Body of pancreas (tissue), 4 donors: ENCODE data around the gene ZBTB5. TPM values are rescaled to one million over a fixed set of nuclear protein-coding genes. Genes with fewer than 3 reads are reported as not detected.
"Not testable (repeated sequence)": the region's sequence is repeated elsewhere in the genome, so short reads cannot be mapped to it uniquely, and the experiment has no call there.

Experiments used
- ATAC-seq: fragments of 150-250 bp; one replicate; pipeline ENCODE4 v1.9.1; 2016
- DNase-seq, 4 donors: peaks; one replicate each; pipeline ENCODE4 v3.0.0-alpha.2; 2019
- H3K27ac ChIP-seq, 4 donors: fragments of 200-600 bp; sonication (generic); 1 replicate in 3 of 4; 2 replicates in 1 of 4; pipeline versions ENCODE4 v1.5.1 to v1.6.1; 2016 to 2019; ENCODE audit warnings: mild to moderate bottlenecking in 1 of 4, mixed read lengths in 1 of 4, moderate library complexity in 1 of 4
- H3K27me3 ChIP-seq, 2 donors: fragments of 200-600 bp; sonication (generic); one replicate each; pipeline ENCODE4 v1.6.0; 2016; ENCODE audit warnings: mild to moderate bottlenecking in 1 of 2
- H3K36me3 ChIP-seq, 2 donors: fragments of 200-600 bp; sonication (generic); replicated peaks in 1 of 2; 2 replicates each; pipeline ENCODE4 v1.5.1; 2016; ENCODE audit warnings: low read depth in 2 of 2; ENCODE audit not compliant: insufficient read depth in 1 of 2
- H3K4me1 ChIP-seq: fragments of 200-600 bp; sonication (generic); one replicate; pipeline ENCODE4 v1.6.0; 2016
- H3K4me3 ChIP-seq, 2 donors: fragments of 200-600 bp; sonication (generic); 1 replicate in 1 of 2; 2 replicates in 1 of 2; pipeline ENCODE4 v1.5.1; 2016 to 2019
- H3K9me3 ChIP-seq, 3 donors: fragments of 200-600 bp; sonication (generic); 1 replicate in 2 of 3; 2 replicates in 1 of 3; pipeline ENCODE4 v1.5.1; 2016
- POLR2A ChIP-seq, 3 donors: fragments of 450-650 bp; IDR thresholded peaks; one replicate each; pipeline ENCODE4 v1.6.1; 2016; ENCODE audit warnings: antibody characterized with exemption in 3 of 3, mild to moderate bottlenecking in 2 of 3
- WGBS, 2 donors: methylation state at CpG; one replicate each; pipeline ENCODE4 v1.1.5; 2017; 5-methylcytosine and 5-hydroxymethylcytosine counted together
- intact Hi-C: fragments of 100-400 bp; cut with DNase I; formaldehyde crosslinking; loops from one replicate; pipeline ENCODE4 v1.15.1; 2023
- total RNA-seq, 2 donors: library from RNA; depleted of rRNA; stranded (reverse); fragments of >200 nt; gene quantifications; one replicate each; pipeline ENCODE4 v1.1.0, GENCODE V29; 2016
- TF ChIP-seq, protein P1 (sequence below), 7 experiments: fragments of 450-650 bp in 4 of 7; fragments of 200-600 bp in 3 of 7; sonication (generic) in 3 of 7; IDR thresholded peaks; one replicate each; pipeline ENCODE4 v1.5.1; 2016 to 2019; ENCODE audit warnings: antibody characterized with exemption in 7 of 7

Gene ZBTB5, protein sequence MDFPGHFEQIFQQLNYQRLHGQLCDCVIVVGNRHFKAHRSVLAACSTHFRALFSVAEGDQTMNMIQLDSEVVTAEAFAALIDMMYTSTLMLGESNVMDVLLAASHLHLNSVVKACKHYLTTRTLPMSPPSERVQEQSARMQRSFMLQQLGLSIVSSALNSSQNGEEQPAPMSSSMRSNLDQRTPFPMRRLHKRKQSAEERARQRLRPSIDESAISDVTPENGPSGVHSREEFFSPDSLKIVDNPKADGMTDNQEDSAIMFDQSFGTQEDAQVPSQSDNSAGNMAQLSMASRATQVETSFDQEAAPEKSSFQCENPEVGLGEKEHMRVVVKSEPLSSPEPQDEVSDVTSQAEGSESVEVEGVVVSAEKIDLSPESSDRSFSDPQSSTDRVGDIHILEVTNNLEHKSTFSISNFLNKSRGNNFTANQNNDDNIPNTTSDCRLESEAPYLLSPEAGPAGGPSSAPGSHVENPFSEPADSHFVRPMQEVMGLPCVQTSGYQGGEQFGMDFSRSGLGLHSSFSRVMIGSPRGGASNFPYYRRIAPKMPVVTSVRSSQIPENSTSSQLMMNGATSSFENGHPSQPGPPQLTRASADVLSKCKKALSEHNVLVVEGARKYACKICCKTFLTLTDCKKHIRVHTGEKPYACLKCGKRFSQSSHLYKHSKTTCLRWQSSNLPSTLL
- 1 to 10 TPM; 8.8 to 9.9 TPM for total RNA-seq

DNA sequence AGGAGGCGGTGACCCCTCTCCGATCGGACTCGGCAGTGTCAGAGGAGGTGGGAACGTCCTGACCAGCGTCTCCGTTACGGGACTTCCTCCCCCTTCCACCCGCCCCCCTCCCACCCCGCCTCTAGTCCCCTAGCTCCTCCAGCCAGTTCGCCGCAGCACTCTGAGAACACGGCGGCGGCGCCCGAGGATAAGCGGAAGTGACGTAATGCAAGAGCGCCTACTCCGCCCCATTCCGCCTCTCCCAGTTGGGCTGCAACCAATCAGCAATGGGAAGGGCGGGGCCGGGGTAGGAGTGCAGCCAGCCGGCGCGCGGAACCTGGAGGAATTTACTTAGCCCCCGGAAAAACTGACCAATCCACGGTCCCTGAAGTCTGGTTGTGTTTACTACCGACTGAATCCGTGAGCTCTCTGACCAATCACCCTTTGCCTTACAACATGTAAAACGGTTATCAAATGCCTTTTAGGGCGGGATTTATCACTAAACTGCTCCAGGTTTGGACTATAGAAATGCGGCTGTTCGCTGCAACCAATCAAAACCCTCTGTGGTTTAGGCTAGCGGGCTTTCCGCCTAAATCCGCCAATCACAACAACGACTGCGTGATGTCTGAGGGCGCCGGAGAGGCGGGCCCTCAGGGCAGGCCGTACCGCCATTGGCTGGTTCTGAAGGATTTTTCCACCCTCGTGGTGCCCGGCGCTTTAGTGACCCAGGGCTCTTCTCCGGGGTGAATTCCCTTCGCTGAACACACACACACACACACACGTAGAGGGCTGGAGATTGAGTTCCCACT, at the start of gene ZBTB5:
Gene ZBTB5 (minus strand): TSS at position 202 of the 788 bp plus-strand sequence. CDS start 22,899 bp downstream, outside the sequence.
- 0% methylated on average over 51 of the region's 52 CpGs; no CpG with 5 or more reads in 1 of the 2 donors for WGBS, 2 donors
- intact Hi-C loops: no loop called here
- peak; percentile 90 for ATAC-seq

DNA sequence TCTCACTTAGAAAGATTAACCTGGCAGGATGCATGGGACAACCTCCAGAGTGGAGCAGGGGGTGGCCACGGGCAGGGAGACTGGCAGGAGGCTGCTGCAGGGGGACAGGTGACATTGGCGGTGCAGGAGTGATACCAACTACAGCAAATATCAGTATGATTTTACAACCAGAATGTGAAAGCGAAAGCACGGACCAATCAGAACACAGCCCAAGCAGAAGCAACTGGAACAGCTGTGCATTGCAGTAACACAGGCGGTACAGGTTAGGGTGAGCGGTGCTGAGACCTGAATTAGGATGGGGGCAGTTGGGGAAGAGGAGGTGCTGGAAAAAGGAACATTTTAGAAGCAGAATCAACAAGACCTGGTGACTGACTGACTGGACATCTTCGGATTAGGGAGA, 49.7 kb upstream of the ZBTB5 start:
- ATAC-seq (no peak), DNase-seq (no peak)
- Histone ChIP-seq H3K36me3 (no peaks in the 10 kb centered on the region), H3K9me3 (no peaks in the 10 kb centered on the region), H3K27ac (no peak overlapping the region), H3K27me3 (no peaks in the 10 kb centered on the region), H3K4me1 (no peaks in the 10 kb centered on the region), H3K4me3 (no peak overlapping the region)
- WGBS, 2 donors: 86 to 97% methylated on average over 7 of the region's 7 CpGs
- intact Hi-C loops: no loop called here
- no peak for TF ChIP-seq POLR2A (IDR thresholded peaks at IDR 0.05)
- TF ChIP-seq, protein P1, sequence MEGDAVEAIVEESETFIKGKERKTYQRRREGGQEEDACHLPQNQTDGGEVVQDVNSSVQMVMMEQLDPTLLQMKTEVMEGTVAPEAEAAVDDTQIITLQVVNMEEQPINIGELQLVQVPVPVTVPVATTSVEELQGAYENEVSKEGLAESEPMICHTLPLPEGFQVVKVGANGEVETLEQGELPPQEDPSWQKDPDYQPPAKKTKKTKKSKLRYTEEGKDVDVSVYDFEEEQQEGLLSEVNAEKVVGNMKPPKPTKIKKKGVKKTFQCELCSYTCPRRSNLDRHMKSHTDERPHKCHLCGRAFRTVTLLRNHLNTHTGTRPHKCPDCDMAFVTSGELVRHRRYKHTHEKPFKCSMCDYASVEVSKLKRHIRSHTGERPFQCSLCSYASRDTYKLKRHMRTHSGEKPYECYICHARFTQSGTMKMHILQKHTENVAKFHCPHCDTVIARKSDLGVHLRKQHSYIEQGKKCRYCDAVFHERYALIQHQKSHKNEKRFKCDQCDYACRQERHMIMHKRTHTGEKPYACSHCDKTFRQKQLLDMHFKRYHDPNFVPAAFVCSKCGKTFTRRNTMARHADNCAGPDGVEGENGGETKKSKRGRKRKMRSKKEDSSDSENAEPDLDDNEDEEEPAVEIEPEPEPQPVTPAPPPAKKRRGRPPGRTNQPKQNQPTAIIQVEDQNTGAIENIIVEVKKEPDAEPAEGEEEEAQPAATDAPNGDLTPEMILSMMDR (IDR thresholded peaks at IDR 0.05): no peak

More for the DNA sequence above, at the start of gene ZBTB5:
- TF ChIP-seq POLR2A (IDR thresholded peaks at IDR 0.05): peak in 2 of 3 donors; percentile 86 to 91
- TF ChIP-seq, protein P1 (IDR thresholded peaks at IDR 0.05): peak in 1 of 7 experiments; percentile 5
- Histone ChIP-seq H3K36me3 (no peaks in the 10 kb centered on the region), H3K27me3 (no peaks in the 10 kb centered on the region), H3K9me3 (no peaks in the 10 kb centered on the region), H3K4me1 (peaks cover 33% of the 10 kb centered on the region), H3K27ac (peak within 1 kb of the TSS; percentile 96 to 99 (median 98)), H3K4me3 (peak within 1 kb of the TSS; percentile 73 to 96)
- peak; percentile 98 to 99 (median 99) for DNase-seq

DNA sequence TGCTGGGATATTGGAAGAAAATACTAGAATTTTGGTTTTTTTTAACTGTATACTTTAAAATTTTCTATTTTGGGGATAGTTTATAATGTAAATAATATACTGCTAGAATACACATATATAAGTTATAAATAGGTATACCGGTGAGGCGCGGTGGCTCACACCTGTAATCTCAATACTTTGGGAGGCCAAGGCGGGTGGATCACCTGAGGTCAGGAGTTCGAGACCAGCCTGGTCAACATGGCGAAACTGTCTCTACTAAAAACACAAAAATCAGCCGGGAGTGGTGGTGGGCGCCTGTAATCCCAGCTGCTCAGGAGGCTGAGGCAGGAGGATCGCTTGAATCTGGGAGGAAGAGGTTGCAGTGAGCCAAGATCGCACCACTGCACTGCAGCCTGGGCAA, 49.2 kb upstream of the ZBTB5 start:
- H3K4me1 ChIP-seq, H3K27me3 ChIP-seq, H3K36me3 ChIP-seq, H3K27ac ChIP-seq, intact Hi-C loops, H3K9me3 ChIP-seq, DNase-seq, H3K4me3 ChIP-seq, ATAC-seq: not testable (repeated sequence)
- WGBS, 2 donors: 96% methylated on average over 10 of the region's 10 CpGs

DNA sequence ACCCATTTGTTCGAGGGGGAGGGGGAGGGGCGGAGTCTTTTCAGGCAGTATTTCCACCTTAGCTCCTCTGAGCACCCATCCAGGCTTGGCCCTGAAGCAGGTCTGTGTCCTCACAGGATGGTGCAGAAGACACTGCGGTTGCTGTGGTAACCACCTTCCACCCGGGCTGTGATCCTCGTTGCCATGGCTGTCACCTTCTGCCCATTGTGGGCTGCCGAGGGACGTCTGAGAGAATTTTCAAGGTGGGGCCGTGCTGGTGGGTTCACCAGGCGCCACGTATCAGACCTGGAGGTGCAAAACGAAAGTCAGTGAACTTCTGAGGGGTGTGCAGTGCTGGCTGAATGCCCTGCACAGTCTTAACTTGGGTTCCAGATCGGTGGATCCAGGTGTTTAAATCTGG, 47.2 kb upstream of the ZBTB5 start:
- intact Hi-C loops: no loop called here
- H3K4me3 ChIP-seq: no peak overlapping the region
- H3K27ac ChIP-seq: no peak overlapping the region
- no peaks in the 10 kb centered on the region for H3K36me3 ChIP-seq
- no peak for TF ChIP-seq POLR2A (IDR thresholded peaks at IDR 0.05)
- TF ChIP-seq, protein P1 (IDR thresholded peaks at IDR 0.05): no peak
- WGBS, 2 donors: 67 to 83% methylated on average over 9 to 10 of the region's 12 CpGs
- H3K27me3 ChIP-seq: no peaks in the 10 kb centered on the region
- ATAC-seq (no peak), DNase-seq (no peak)
- H3K9me3 ChIP-seq: no peaks in the 10 kb centered on the region
- H3K4me1 ChIP-seq: no peaks in the 10 kb centered on the region
